Measurements from ENCODE around the gene TYMP. TPM values are rescaled to one million over a fixed set of nuclear protein-coding genes. Genes with fewer than 3 reads are reported as not detected.

TYMP gene
- total RNA-seq, 1 experiment from 2014 or later = 1.5 TPM

GRCh38 chr22:50526108-50526833, 3.5 kb downstream of the TYMP start:
- no peaks in the 10 kb centered on the region for H3K36me3 Mint-ChIP-seq
- H3K27me3 Mint-ChIP-seq (ENCODE audit: low read depth) = peaks cover 46% of the 10 kb centered on the region
- peak overlapping the region; percentile 64 for H3K4me3 Mint-ChIP-seq
- ChIA-PET POLR2A (interaction anchor here (0.6 to 2.3 kb wide), 7 partner anchors 12 to 173 kb away, joined by 3 to 13 read pairs (median 3); partner anchors contain the start of genes LMF2, NCAPH2 and SYCE3), CTCF (interaction anchor here (0.6 to 4.3 kb wide), 58 partner anchors 9 to 634 kb away, joined by 3 to 60 read pairs (median 5); partner anchors contain the start of genes ARSA, CHKB, DENND6B and KLHDC7B)
- no peaks in the 10 kb centered on the region for H3K9me3 Mint-ChIP-seq
- peaks cover 15% of the 10 kb centered on the region for H3K4me1 Mint-ChIP-seq
- ATAC-seq (peak; percentile 29), DNase-seq (ENCODE audit: low spot score) (peak; percentile 79)
- H3K27ac Mint-ChIP-seq = no peak overlapping the region
- no peak for TF ChIP-seq IRF1 (CRISPR knock-in tag; IDR thresholded peaks at IDR 0.05)
- peak; percentile 45; the same call in 1 of the 2 replicates for TF ChIP-seq TP53 (CRISPR knock-in tag; IDR thresholded peaks at IDR 0.05)
- no peak for TF ChIP-seq FOXK1 (CRISPR knock-in tag; IDR thresholded peaks at IDR 0.05)
- TF ChIP-seq CTCF (IDR thresholded peaks at IDR 0.05) = peak; percentile 54
- no peak for TF ChIP-seq OVOL2 (CRISPR knock-in tag; IDR thresholded peaks at IDR 0.05; ENCODE audit: borderline replicate concordance)
- peak; percentile 10; the same call in 1 of the 2 replicates for TF ChIP-seq FOXP1 (CRISPR knock-in tag; IDR thresholded peaks at IDR 0.05; ENCODE audit: borderline replicate concordance)
- peak; percentile 26; the same call in 1 of the 2 replicates for TF ChIP-seq ZNF263 (CRISPR knock-in tag; IDR thresholded peaks at IDR 0.05; ENCODE audit: low read depth)
- 0 out of 2 replicates have a peak, but pooled peaks have one; percentile 8 for TF ChIP-seq TEAD1 (CRISPR knock-in tag; IDR thresholded peaks at IDR 0.05)
- TF ChIP-seq E2F1 (CRISPR knock-in tag; IDR thresholded peaks at IDR 0.05) = peak; percentile 61; the same call in 1 of the 2 replicates
- 0 out of 2 replicates have a peak, but pooled peaks have one; percentile 25 for TF ChIP-seq ZNF671 (CRISPR knock-in tag; IDR thresholded peaks at IDR 0.05)
- 0 out of 2 replicates have a peak, but pooled peaks have one; percentile 19 for TF ChIP-seq RELA (CRISPR knock-in tag; IDR thresholded peaks at IDR 0.05; ENCODE audit: borderline replicate concordance)
- TF ChIP-seq AFF4 (CRISPR knock-in tag; IDR thresholded peaks at IDR 0.05; ENCODE audit: borderline replicate concordance) = no peak
- TF ChIP-seq ZNF219 (CRISPR knock-in tag; IDR thresholded peaks at IDR 0.05; ENCODE audit: borderline replicate concordance) = no peak
- TF ChIP-seq KAT7 (CRISPR knock-in tag; IDR thresholded peaks at IDR 0.05; ENCODE audit: borderline replicate concordance) = 0 out of 2 replicates have a peak, but pooled peaks have one; percentile 60
- TF ChIP-seq ESRRA (CRISPR knock-in tag; IDR thresholded peaks at IDR 0.05; ENCODE audit: borderline replicate concordance) = no peak
- peak; percentile 59 for TF ChIP-seq HMGXB4 (CRISPR knock-in tag; IDR thresholded peaks at IDR 0.05)
- TF ChIP-seq ZNF423 (CRISPR knock-in tag; IDR thresholded peaks at IDR 0.05) = 0 out of 2 replicates have a peak, but pooled peaks have one; percentile 49
- TF ChIP-seq ATF3 (CRISPR knock-in tag; conservative IDR thresholded peaks at IDR 0.05) = no peak
- TF ChIP-seq ZNF317 (CRISPR knock-in tag; IDR thresholded peaks at IDR 0.05; ENCODE audit: borderline replicate concordance, low read depth) = no peak
- TF ChIP-seq ZNF232 (CRISPR knock-in tag; IDR thresholded peaks at IDR 0.05) = no peak; the same call in 1 of the 2 replicates
- TF ChIP-seq FOXP4 (CRISPR knock-in tag; IDR thresholded peaks at IDR 0.05) = no peak
- no peak for TF ChIP-seq ZNF416 (CRISPR knock-in tag; IDR thresholded peaks at IDR 0.05)
- 0 out of 2 replicates have a peak, but pooled peaks have one; percentile 22 for TF ChIP-seq GABPB1 (CRISPR knock-in tag; IDR thresholded peaks at IDR 0.05)
- peak; percentile 22; the same call in 1 of the 2 replicates for TF ChIP-seq SP1 (CRISPR knock-in tag; conservative IDR thresholded peaks at IDR 0.05)
- TF ChIP-seq TCF7 (CRISPR knock-in tag; IDR thresholded peaks at IDR 0.05; ENCODE audit: low read depth) = peak; percentile 21; the same call in 1 of the 2 replicates

All from WTC11 (cell line).